Stimulated activated CD4-positive, alpha-beta T cell treated with anti-CD3 and anti-CD28 coated beads, Interleukin-1b, Interleukin-23, amount 100 ng/mL, for 48 hours (primary cell): ENCODE results near the gene SPRN.
A peak's percentile ranks its signal among the peaks of the same experiment; 100 is the strongest.
"Not testable (repeated sequence)": the region's sequence is repeated elsewhere in the genome, so short reads cannot be mapped to it uniquely, and the experiment has no call there.

Experiments used
- DNase-seq: peaks from one replicate; pipeline ENCODE4 v3.0.0-alpha.2; 2020

SPRN gene

GRCh38 chr10:133405272-133405671 lies 19.2 kb downstream of the SPRN start:
- no peak for DNase-seq

GRCh38 chr10:133403784-133404183 lies 20.6 kb downstream of the SPRN start:
- no peak for DNase-seq

GRCh38 chr10:133403359-133403758 lies 21.1 kb downstream of the SPRN start:
- DNase-seq: no peak

- DNase-seq: no peak
Measured at GRCh38 chr10:133401981-133402725, 22.3 kb downstream of the SPRN start.

GRCh38 chr10:133401500-133401899 lies 22.9 kb downstream of the SPRN start:
- DNase-seq: no peak

- DNase-seq: no peak
Measured at GRCh38 chr10:133400624-133401424, 23.6 kb downstream of the SPRN start.

- DNase-seq: no peak
Measured at GRCh38 chr10:133399123-133399601, 25.3 kb downstream of the SPRN start.

GRCh38 chr10:133397938-133398337 lies 26.5 kb downstream of the SPRN start:
- DNase-seq: no peak

- DNase-seq: no peak
Measured at GRCh38 chr10:133396035-133396624, 28.3 kb downstream of the SPRN start.

- DNase-seq: no peak
Measured at GRCh38 chr10:133394801-133395221, 29.6 kb downstream of the SPRN start.

- DNase-seq: peak; percentile 93
Measured at GRCh38 chr10:133394064-133394663, 30.3 kb downstream of the SPRN start, which contains the start of gene MTG1. MTG1 (plus strand) TSS chr10:133394157; CDS start chr10:133394221, 64 bp downstream.

- DNase-seq: no peak
Measured at GRCh38 chr10:133393401-133394063, 30.9 kb downstream of the SPRN start.

GRCh38 chr10:133391761-133392518 lies 32.5 kb downstream of the SPRN start:
- peak; percentile 60 for DNase-seq

- DNase-seq: no peak
Measured at GRCh38 chr10:133391249-133391635, 33.2 kb downstream of the SPRN start.

GRCh38 chr10:133390597-133391248 lies 33.7 kb downstream of the SPRN start:
- no peak for DNase-seq

GRCh38 chr10:133388973-133389818 lies 35.2 kb downstream of the SPRN start:
- peak; percentile 46 for DNase-seq

GRCh38 chr10:133388236-133388972 lies 36.0 kb downstream of the SPRN start:
- no peak for DNase-seq

- not testable (repeated sequence) for DNase-seq
Measured at GRCh38 chr10:133386951-133387350, 37.5 kb downstream of the SPRN start.

- DNase-seq: no peak
Measured at GRCh38 chr10:133385214-133385613, 39.2 kb downstream of the SPRN start.
